ENCODE measurements around the gene TOP3B.

Gene TOP3B

GRCh38 chr22:21963790-21964211, 18.8 kb downstream of the TOP3B start:
- TF ChIP-seq ISL1 (CRISPR knock-in tag; IDR thresholded peaks at IDR 0.05) (no peak), ZC3H10 (CRISPR knock-in tag; IDR thresholded peaks at IDR 0.05) (no peak), OSR1 (CRISPR knock-in tag; IDR thresholded peaks at IDR 0.05) (no peak), CSDC2 (CRISPR knock-in tag; IDR thresholded peaks at IDR 0.05) (no peak), CSRNP3 (CRISPR knock-in tag; IDR thresholded peaks at IDR 0.05) (no peak), ARNTL (CRISPR knock-in tag; IDR thresholded peaks at IDR 0.05; ENCODE audit: borderline replicate concordance, low read depth) (no peak), RARB (CRISPR knock-in tag; IDR thresholded peaks at IDR 0.05) (no peak), CREB5 (CRISPR knock-in tag; IDR thresholded peaks at IDR 0.05; ENCODE audit: low read depth) (no peak), PPARA (CRISPR knock-in tag; IDR thresholded peaks at IDR 0.05; ENCODE audit: borderline replicate concordance) (no peak), ZNF8 (CRISPR knock-in tag; IDR thresholded peaks at IDR 0.05) (no peak), ESRRG (CRISPR knock-in tag; IDR thresholded peaks at IDR 0.05) (no peak), ZFP3 (CRISPR knock-in tag; IDR thresholded peaks at IDR 0.05) (no peak), TOX (CRISPR knock-in tag; IDR thresholded peaks at IDR 0.05; ENCODE audit: borderline replicate concordance) (no peak), ZNF565 (CRISPR knock-in tag; conservative IDR thresholded peaks at IDR 0.05; ENCODE audit: low read depth) (no peak)
- TF ChIP-seq, protein P1, sequence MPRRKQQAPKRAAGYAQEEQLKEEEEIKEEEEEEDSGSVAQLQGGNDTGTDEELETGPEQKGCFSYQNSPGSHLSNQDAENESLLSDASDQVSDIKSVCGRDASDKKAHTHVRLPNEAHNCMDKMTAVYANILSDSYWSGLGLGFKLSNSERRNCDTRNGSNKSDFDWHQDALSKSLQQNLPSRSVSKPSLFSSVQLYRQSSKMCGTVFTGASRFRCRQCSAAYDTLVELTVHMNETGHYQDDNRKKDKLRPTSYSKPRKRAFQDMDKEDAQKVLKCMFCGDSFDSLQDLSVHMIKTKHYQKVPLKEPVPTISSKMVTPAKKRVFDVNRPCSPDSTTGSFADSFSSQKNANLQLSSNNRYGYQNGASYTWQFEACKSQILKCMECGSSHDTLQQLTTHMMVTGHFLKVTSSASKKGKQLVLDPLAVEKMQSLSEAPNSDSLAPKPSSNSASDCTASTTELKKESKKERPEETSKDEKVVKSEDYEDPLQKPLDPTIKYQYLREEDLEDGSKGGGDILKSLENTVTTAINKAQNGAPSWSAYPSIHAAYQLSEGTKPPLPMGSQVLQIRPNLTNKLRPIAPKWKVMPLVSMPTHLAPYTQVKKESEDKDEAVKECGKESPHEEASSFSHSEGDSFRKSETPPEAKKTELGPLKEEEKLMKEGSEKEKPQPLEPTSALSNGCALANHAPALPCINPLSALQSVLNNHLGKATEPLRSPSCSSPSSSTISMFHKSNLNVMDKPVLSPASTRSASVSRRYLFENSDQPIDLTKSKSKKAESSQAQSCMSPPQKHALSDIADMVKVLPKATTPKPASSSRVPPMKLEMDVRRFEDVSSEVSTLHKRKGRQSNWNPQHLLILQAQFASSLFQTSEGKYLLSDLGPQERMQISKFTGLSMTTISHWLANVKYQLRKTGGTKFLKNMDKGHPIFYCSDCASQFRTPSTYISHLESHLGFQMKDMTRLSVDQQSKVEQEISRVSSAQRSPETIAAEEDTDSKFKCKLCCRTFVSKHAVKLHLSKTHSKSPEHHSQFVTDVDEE (CRISPR knock-in tag; IDR thresholded peaks at IDR 0.05), result no peak
- no peak for ATAC-seq

- TF ChIP-seq, protein P2, sequence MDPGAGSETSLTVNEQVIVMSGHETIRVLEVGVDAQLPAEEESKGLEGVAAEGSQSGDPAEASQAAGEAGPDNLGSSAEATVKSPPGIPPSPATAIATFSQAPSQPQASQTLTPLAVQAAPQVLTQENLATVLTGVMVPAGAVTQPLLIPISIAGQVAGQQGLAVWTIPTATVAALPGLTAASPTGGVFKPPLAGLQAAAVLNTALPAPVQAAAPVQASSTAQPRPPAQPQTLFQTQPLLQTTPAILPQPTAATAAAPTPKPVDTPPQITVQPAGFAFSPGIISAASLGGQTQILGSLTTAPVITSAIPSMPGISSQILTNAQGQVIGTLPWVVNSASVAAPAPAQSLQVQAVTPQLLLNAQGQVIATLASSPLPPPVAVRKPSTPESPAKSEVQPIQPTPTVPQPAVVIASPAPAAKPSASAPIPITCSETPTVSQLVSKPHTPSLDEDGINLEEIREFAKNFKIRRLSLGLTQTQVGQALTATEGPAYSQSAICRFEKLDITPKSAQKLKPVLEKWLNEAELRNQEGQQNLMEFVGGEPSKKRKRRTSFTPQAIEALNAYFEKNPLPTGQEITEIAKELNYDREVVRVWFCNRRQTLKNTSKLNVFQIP (CRISPR knock-in tag; IDR thresholded peaks at IDR 0.05; ENCODE audit: borderline replicate concordance, low read depth), result no peak
- no peak for TF ChIP-seq RARB (CRISPR knock-in tag; IDR thresholded peaks at IDR 0.05)
- TF ChIP-seq BACH2 (CRISPR knock-in tag; IDR thresholded peaks at IDR 0.05; ENCODE audit: borderline replicate concordance), result no peak
- TF ChIP-seq ZNF70 (CRISPR knock-in tag; IDR thresholded peaks at IDR 0.05), result no peak
- no peak for TF ChIP-seq ZNF565 (CRISPR knock-in tag; conservative IDR thresholded peaks at IDR 0.05; ENCODE audit: low read depth)
- TF ChIP-seq ZFP30 (CRISPR knock-in tag; IDR thresholded peaks at IDR 0.05), result no peak
- no peak for TF ChIP-seq SNAI2 (CRISPR knock-in tag; IDR thresholded peaks at IDR 0.05)
- TF ChIP-seq CSDC2 (CRISPR knock-in tag; IDR thresholded peaks at IDR 0.05), result no peak
- TF ChIP-seq CREB5 (CRISPR knock-in tag; IDR thresholded peaks at IDR 0.05; ENCODE audit: low read depth), result no peak
- TF ChIP-seq ZFP3 (CRISPR knock-in tag; IDR thresholded peaks at IDR 0.05), result no peak
- no peak for TF ChIP-seq PPARA (CRISPR knock-in tag; IDR thresholded peaks at IDR 0.05; ENCODE audit: borderline replicate concordance)
- no peak for TF ChIP-seq TOX (CRISPR knock-in tag; IDR thresholded peaks at IDR 0.05; ENCODE audit: borderline replicate concordance)
- TF ChIP-seq, protein P1 (CRISPR knock-in tag; IDR thresholded peaks at IDR 0.05), result no peak
- no peak for TF ChIP-seq ZC3H10 (CRISPR knock-in tag; IDR thresholded peaks at IDR 0.05)
- no peak for TF ChIP-seq ZNF8 (CRISPR knock-in tag; IDR thresholded peaks at IDR 0.05)
- TF ChIP-seq PATZ1 (CRISPR knock-in tag; IDR thresholded peaks at IDR 0.05; ENCODE audit: borderline replicate concordance), result no peak
- no peak for TF ChIP-seq ESRRG (CRISPR knock-in tag; IDR thresholded peaks at IDR 0.05)
- no peak for TF ChIP-seq GLIS3 (CRISPR knock-in tag; IDR thresholded peaks at IDR 0.05)
- no peak for TF ChIP-seq TCF4 (CRISPR knock-in tag; IDR thresholded peaks at IDR 0.05; ENCODE audit: borderline replicate concordance)
- ATAC-seq, result no peak
Measured at GRCh38 chr22:21963286-21963685, 19.3 kb downstream of the TOP3B start.

Measured in SK-N-SH treated with all-trans-retinoic acid at 6 μM for 48 hours (cell line).